GM18526 (cell line): ENCODE measurements around the gene ASB14.

ENCODE experiments used
- POLR2A ChIP-seq: IDR thresholded peaks from 3 replicates; pipeline ENCODE4 v1.6.1; 2011; ENCODE audit not compliant: insufficient read length; ENCODE audit errors: extremely low read depth

ASB14 gene

GRCh38 chr3:57292159-57292896 lies at the start of gene ASB14:
Gene ASB14, minus strand, starts transcription at chr3:57292685. Its CDS starts 652 bp downstream, at chr3:57292033.
- TF ChIP-seq POLR2A, result no peak

GRCh38 chr3:57335283-57335938 lies 42.9 kb upstream of the ASB14 start:
- no peak for TF ChIP-seq POLR2A

GRCh38 chr3:57331078-57331610 lies 38.7 kb upstream of the ASB14 start:
- TF ChIP-seq POLR2A, result no peak

- no peak for TF ChIP-seq POLR2A
Observed at GRCh38 chr3:57314204-57314603, 21.7 kb upstream of the ASB14 start.

- TF ChIP-seq POLR2A, result no peak
Observed at GRCh38 chr3:57309769-57310360, 17.4 kb upstream of the ASB14 start.

- no peak for TF ChIP-seq POLR2A
Observed at GRCh38 chr3:57298041-57298440, 5.6 kb upstream of the ASB14 start.

- TF ChIP-seq POLR2A, result no peak
Observed at GRCh38 chr3:57292897-57293526, 527 bp upstream of the ASB14 start.

- no peak for TF ChIP-seq POLR2A
Observed at GRCh38 chr3:57288403-57288802, 4.1 kb downstream of the ASB14 start.

- no peak for TF ChIP-seq POLR2A
Observed at GRCh38 chr3:57287205-57287604, 5.3 kb downstream of the ASB14 start.

GRCh38 chr3:57283334-57283733 lies 9.2 kb downstream of the ASB14 start:
- TF ChIP-seq POLR2A, result no peak

GRCh38 chr3:57281715-57282114 lies 10.8 kb downstream of the ASB14 start:
- TF ChIP-seq POLR2A, result no peak

GRCh38 chr3:57279685-57280084 lies 12.8 kb downstream of the ASB14 start:
- TF ChIP-seq POLR2A, result no peak

- no peak for TF ChIP-seq POLR2A
Observed at GRCh38 chr3:57278237-57278636, 14.2 kb downstream of the ASB14 start.

GRCh38 chr3:57275393-57275792 lies 17.1 kb downstream of the ASB14 start:
- no peak for TF ChIP-seq POLR2A

GRCh38 chr3:57274845-57275244 lies 17.6 kb downstream of the ASB14 start:
- TF ChIP-seq POLR2A, result no peak

- no peak for TF ChIP-seq POLR2A
Observed at GRCh38 chr3:57268416-57268815, 24.1 kb downstream of the ASB14 start.

GRCh38 chr3:57261929-57262328 lies 30.6 kb downstream of the ASB14 start:
- TF ChIP-seq POLR2A, result no peak
